ENCODE data around the gene COL5A1. TPM values are rescaled to one million over a fixed set of nuclear protein-coding genes. Genes with fewer than 3 reads are reported as not detected.
A peak's percentile ranks its signal among the peaks of the same experiment; 100 is the strongest.
"Not testable (repeated sequence)": the region's sequence is repeated elsewhere in the genome, so short reads cannot be mapped to it uniquely, and the experiment has no call there.

Gene COL5A1
- total RNA-seq, 1 donor from 2014 or later: not detected

- no peaks in the 10 kb centered on the region for H3K4me1 Mint-ChIP-seq
- DNase-seq: no peak
- intact Hi-C loops (cut with micrococcal nuclease): no loop called here
- H3K4me3 Mint-ChIP-seq: no peak overlapping the region
- H3K36me3 Mint-ChIP-seq (ENCODE audit: low read depth): no peaks in the 10 kb centered on the region
- no peaks in the 10 kb centered on the region for H3K9me3 Mint-ChIP-seq
- no peaks in the 10 kb centered on the region for H3K27me3 Mint-ChIP-seq
- H3K27ac Mint-ChIP-seq: no peak overlapping the region
Observed at GRCh38 chr9:134682651-134683364, 41.2 kb downstream of the COL5A1 start.

GRCh38 chr9:134683714-134684374, 42.2 kb downstream of the COL5A1 start:
- no peaks in the 10 kb centered on the region for H3K36me3 Mint-ChIP-seq (ENCODE audit: low read depth)
- DNase-seq: no peak
- H3K4me1 Mint-ChIP-seq: no peaks in the 10 kb centered on the region
- H3K4me3 Mint-ChIP-seq: no peak overlapping the region
- H3K9me3 Mint-ChIP-seq: no peaks in the 10 kb centered on the region
- H3K27me3 Mint-ChIP-seq: no peaks in the 10 kb centered on the region
- intact Hi-C loops (cut with micrococcal nuclease): no loop called here
- H3K27ac Mint-ChIP-seq: no peak overlapping the region

- Mint-ChIP-seq H3K4me1 (no peaks in the 10 kb centered on the region), H3K36me3 (ENCODE audit: low read depth) (no peaks in the 10 kb centered on the region), H3K9me3 (no peaks in the 10 kb centered on the region), H3K27ac (no peak overlapping the region), H3K27me3 (no peaks in the 10 kb centered on the region), H3K4me3 (no peak overlapping the region)
- no peak for DNase-seq
- intact Hi-C loops (cut with micrococcal nuclease): no loop called here
Observed at GRCh38 chr9:134684375-134684723, 42.7 kb downstream of the COL5A1 start.

- H3K4me1 Mint-ChIP-seq; H3K27me3 Mint-ChIP-seq; H3K4me3 Mint-ChIP-seq; intact Hi-C loops (cut with micrococcal nuclease); H3K27ac Mint-ChIP-seq; DNase-seq; H3K36me3 Mint-ChIP-seq (ENCODE audit: low read depth); H3K9me3 Mint-ChIP-seq: not testable (repeated sequence)
Observed at GRCh38 chr9:134684941-134685340, 43.3 kb downstream of the COL5A1 start.

GRCh38 chr9:134685784-134686183, 44.2 kb downstream of the COL5A1 start:
- Mint-ChIP-seq H3K4me1 (no peaks in the 10 kb centered on the region), H3K36me3 (ENCODE audit: low read depth) (no peaks in the 10 kb centered on the region), H3K27me3 (no peaks in the 10 kb centered on the region), H3K27ac (no peak overlapping the region), H3K9me3 (no peaks in the 10 kb centered on the region), H3K4me3 (no peak overlapping the region)
- no peak for DNase-seq
- intact Hi-C loops (cut with micrococcal nuclease): no loop called here

- Mint-ChIP-seq H3K9me3 (no peaks in the 10 kb centered on the region), H3K27ac (no peak overlapping the region), H3K36me3 (ENCODE audit: low read depth) (no peaks in the 10 kb centered on the region), H3K4me1 (no peaks in the 10 kb centered on the region), H3K4me3 (no peak overlapping the region), H3K27me3 (no peaks in the 10 kb centered on the region)
- intact Hi-C loops (cut with micrococcal nuclease): no loop called here
- DNase-seq: no peak
Observed at GRCh38 chr9:134686896-134687295, 45.3 kb downstream of the COL5A1 start.

- H3K4me3 Mint-ChIP-seq: no peak overlapping the region
- no peaks in the 10 kb centered on the region for H3K36me3 Mint-ChIP-seq (ENCODE audit: low read depth)
- H3K9me3 Mint-ChIP-seq: no peaks in the 10 kb centered on the region
- H3K27ac Mint-ChIP-seq: no peak overlapping the region
- DNase-seq: no peak
- intact Hi-C loops (cut with micrococcal nuclease): no loop called here
- no peaks in the 10 kb centered on the region for H3K4me1 Mint-ChIP-seq
- no peaks in the 10 kb centered on the region for H3K27me3 Mint-ChIP-seq
Observed at GRCh38 chr9:134687556-134687955, 46.0 kb downstream of the COL5A1 start.

- no peaks in the 10 kb centered on the region for H3K9me3 Mint-ChIP-seq
- no peaks in the 10 kb centered on the region for H3K27me3 Mint-ChIP-seq
- H3K36me3 Mint-ChIP-seq (ENCODE audit: low read depth): no peaks in the 10 kb centered on the region
- H3K4me3 Mint-ChIP-seq: no peak overlapping the region
- DNase-seq: no peak
- intact Hi-C loops (cut with micrococcal nuclease): no loop called here
- H3K4me1 Mint-ChIP-seq: peaks cover 3% of the 10 kb centered on the region
- no peak overlapping the region for H3K27ac Mint-ChIP-seq
Observed at GRCh38 chr9:134688231-134688630, 46.6 kb downstream of the COL5A1 start.

GRCh38 chr9:134688661-134689320, 47.2 kb downstream of the COL5A1 start:
- no peak overlapping the region for H3K27ac Mint-ChIP-seq
- H3K4me1 Mint-ChIP-seq: peaks cover 3% of the 10 kb centered on the region
- H3K27me3 Mint-ChIP-seq: no peaks in the 10 kb centered on the region
- no peak for DNase-seq
- H3K36me3 Mint-ChIP-seq (ENCODE audit: low read depth): no peaks in the 10 kb centered on the region
- intact Hi-C loops (cut with micrococcal nuclease): no loop called here
- H3K4me3 Mint-ChIP-seq: no peak overlapping the region
- no peaks in the 10 kb centered on the region for H3K9me3 Mint-ChIP-seq

- H3K27me3 Mint-ChIP-seq: no peaks in the 10 kb centered on the region
- intact Hi-C loops (cut with micrococcal nuclease): no loop called here
- no peak overlapping the region for H3K27ac Mint-ChIP-seq
- H3K36me3 Mint-ChIP-seq (ENCODE audit: low read depth): no peaks in the 10 kb centered on the region
- peak; percentile 67 for DNase-seq
- peaks cover 3% of the 10 kb centered on the region for H3K4me1 Mint-ChIP-seq
- H3K9me3 Mint-ChIP-seq: no peaks in the 10 kb centered on the region
- H3K4me3 Mint-ChIP-seq: no peak overlapping the region
Observed at GRCh38 chr9:134689321-134690181, 47.9 kb downstream of the COL5A1 start.

- DNase-seq: no peak
- H3K4me1 Mint-ChIP-seq: peaks cover 3% of the 10 kb centered on the region
- no peak overlapping the region for H3K4me3 Mint-ChIP-seq
- no peaks in the 10 kb centered on the region for H3K36me3 Mint-ChIP-seq (ENCODE audit: low read depth)
- no peaks in the 10 kb centered on the region for H3K9me3 Mint-ChIP-seq
- intact Hi-C loops (cut with micrococcal nuclease): no loop called here
- H3K27ac Mint-ChIP-seq: no peak overlapping the region
- no peaks in the 10 kb centered on the region for H3K27me3 Mint-ChIP-seq
Observed at GRCh38 chr9:134690301-134690751, 48.7 kb downstream of the COL5A1 start.

GRCh38 chr9:134690946-134691694, 49.5 kb downstream of the COL5A1 start:
- H3K27me3 Mint-ChIP-seq: no peaks in the 10 kb centered on the region
- intact Hi-C loops (cut with micrococcal nuclease): no loop called here
- no peak overlapping the region for H3K4me3 Mint-ChIP-seq
- DNase-seq: no peak
- peaks cover 3% of the 10 kb centered on the region for H3K4me1 Mint-ChIP-seq
- H3K9me3 Mint-ChIP-seq: no peaks in the 10 kb centered on the region
- no peak overlapping the region for H3K27ac Mint-ChIP-seq
- H3K36me3 Mint-ChIP-seq (ENCODE audit: low read depth): no peaks in the 10 kb centered on the region

Measured in activated CD4-positive, alpha-beta T cell treated with anti-CD3 and anti-CD28 coated beads, Interleukin-2, amount 10 ng/mL, durations not matched to agents 24 days and 14 days (primary cell).